ENCODE results near the gene SND1. TPM values are rescaled to one million over a fixed set of nuclear protein-coding genes. Genes with fewer than 3 reads are reported as not detected.

SND1 gene
- total RNA-seq, 2 experiments from 2014 or later, result 132 to 148 TPM

GRCh38 chr7:127905491-127906330 is 253.7 kb downstream of the SND1 start:
- ATAC-seq (ENCODE audit: low read depth) (peak; percentile 95), DNase-seq (no peak)
- Mint-ChIP-seq H3K36me3 (peaks cover 22% of the 10 kb centered on the region), H3K4me1 (peaks cover 35% of the 10 kb centered on the region), H3K27ac (peak overlapping the region; percentile 3), H3K27me3 (no peaks in the 10 kb centered on the region), H3K9me3 (no peaks in the 10 kb centered on the region), H3K4me3 (no peak overlapping the region)
- POLR2A ChIA-PET, result no interaction called here

- Mint-ChIP-seq H3K36me3 (peaks cover 25% of the 10 kb centered on the region), H3K27ac (no peak overlapping the region), H3K27me3 (no peaks in the 10 kb centered on the region), H3K4me1 (peaks cover 22% of the 10 kb centered on the region), H3K4me3 (no peak overlapping the region), H3K9me3 (no peaks in the 10 kb centered on the region)
- DNase-seq (no peak), ATAC-seq (ENCODE audit: low read depth) (no peak)
- POLR2A ChIA-PET, result no interaction called here
Observed at GRCh38 chr7:127907110-127908040, 255.4 kb downstream of the SND1 start.

DNA sequence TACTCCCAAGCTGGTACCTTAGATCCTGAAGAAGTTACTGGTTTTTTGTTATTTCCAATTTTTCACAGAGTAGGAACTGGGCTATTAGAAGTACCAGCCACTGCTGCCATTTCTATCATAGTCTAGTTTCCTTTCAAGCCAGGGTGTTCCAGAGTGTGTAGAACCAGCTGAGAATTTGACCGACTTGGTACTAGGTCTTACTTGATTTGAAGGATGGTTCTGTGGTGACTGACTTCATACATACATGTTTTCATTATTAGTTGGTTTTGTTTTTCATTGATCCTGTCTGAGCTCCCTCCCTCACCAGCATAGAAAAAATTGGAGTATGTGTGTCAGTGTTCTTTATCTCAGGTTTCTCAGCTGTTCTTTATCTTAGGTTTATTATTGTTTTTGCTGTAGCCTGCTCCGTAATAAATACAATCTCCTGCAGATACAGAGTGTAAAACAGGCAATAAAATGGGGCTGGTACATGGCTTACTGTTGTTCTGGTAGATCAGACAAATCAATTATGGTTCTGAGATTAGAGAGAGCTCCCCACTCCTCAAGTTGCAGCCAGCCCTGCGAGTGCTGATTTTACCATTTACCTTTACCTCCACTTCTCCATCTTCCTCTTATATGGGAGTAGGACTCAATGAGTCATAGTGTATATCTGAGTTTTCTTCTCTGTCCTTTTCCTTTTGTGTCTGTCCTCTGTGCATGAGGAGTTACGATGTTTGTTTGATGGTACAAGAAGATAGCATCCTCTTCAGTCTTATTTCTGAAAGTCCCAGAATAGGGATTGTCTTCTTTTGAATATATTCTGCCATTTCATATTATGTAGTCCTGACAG is 256.6 kb downstream of the SND1 start:
- Mint-ChIP-seq H3K4me1 (peaks cover 22% of the 10 kb centered on the region), H3K27me3 (no peaks in the 10 kb centered on the region), H3K9me3 (no peaks in the 10 kb centered on the region), H3K4me3 (no peak overlapping the region), H3K36me3 (peaks cover 25% of the 10 kb centered on the region), H3K27ac (no peak overlapping the region)
- DNase-seq (no peak), ATAC-seq (ENCODE audit: low read depth) (no peak)
- POLR2A ChIA-PET, result no interaction called here

DNA sequence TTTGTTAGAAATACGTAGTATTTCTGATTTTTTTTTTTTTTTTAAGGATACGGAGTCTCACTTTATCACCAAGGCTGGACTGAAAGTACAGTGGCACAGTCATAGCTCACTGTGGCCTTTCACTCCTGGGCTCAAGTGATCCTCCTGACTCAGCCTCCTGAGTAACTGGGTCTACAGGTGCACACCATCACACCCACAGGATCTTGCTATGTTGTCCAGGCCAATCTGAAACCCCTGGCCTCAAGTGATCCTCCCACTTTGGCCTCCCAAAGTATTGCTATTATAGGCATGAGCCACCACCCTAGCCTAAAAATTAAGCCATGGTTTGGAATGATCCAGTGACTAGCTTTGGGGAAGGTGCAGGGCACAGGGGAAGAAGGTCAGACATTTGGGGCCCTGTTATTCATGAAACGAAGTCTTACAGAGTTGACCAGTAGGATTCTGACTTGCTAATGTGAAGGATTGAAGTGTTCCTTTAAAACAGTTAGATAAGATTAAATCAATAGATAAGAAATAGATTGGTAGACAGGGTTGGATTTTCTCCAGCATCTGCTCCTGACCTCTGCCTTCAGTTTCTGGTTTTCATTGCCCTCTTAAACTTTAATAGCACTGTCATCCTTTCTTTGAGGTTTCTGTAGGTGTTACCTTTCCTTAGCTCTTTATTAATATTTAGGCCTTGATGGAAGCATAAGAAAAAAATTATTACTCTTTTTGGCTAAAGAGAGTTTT is 257.6 kb downstream of the SND1 start:
- H3K27me3 Mint-ChIP-seq, result no peaks in the 10 kb centered on the region
- peaks cover 25% of the 10 kb centered on the region for H3K36me3 Mint-ChIP-seq
- no peak overlapping the region for H3K27ac Mint-ChIP-seq
- POLR2A ChIA-PET, result no interaction called here
- no peak for DNase-seq
- H3K4me1 Mint-ChIP-seq, result peaks cover 22% of the 10 kb centered on the region
- no peak for ATAC-seq (ENCODE audit: low read depth)
- no peaks in the 10 kb centered on the region for H3K9me3 Mint-ChIP-seq
- H3K4me3 Mint-ChIP-seq, result no peak overlapping the region

DNA sequence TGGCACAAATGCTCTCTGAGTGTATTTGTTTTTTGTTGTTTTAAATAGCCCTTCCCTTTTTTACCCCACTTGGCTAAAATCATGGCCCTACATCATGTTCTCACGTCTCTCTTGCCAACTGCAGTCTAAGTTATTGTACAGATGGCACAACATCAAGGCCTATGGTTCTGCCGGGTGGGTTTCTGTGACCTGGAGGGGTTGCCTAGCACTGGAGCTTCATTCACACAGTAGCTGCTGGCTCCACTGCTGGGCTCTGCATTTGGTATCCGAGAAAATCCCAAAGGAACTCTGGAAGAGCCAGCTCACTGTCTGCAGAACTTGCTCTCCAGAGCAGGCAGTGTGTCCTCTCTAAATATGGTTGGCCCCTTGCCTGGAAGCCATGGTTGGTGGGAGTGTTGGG is 258.7 kb downstream of the SND1 start:
- no peak for ATAC-seq (ENCODE audit: low read depth)
- no peak overlapping the region for H3K4me3 Mint-ChIP-seq
- H3K27ac Mint-ChIP-seq, result no peak overlapping the region
- H3K36me3 Mint-ChIP-seq, result peaks cover 25% of the 10 kb centered on the region
- H3K9me3 Mint-ChIP-seq, result no peaks in the 10 kb centered on the region
- POLR2A ChIA-PET, result no interaction called here
- no peaks in the 10 kb centered on the region for H3K27me3 Mint-ChIP-seq
- H3K4me1 Mint-ChIP-seq, result peaks cover 18% of the 10 kb centered on the region
- no peak for DNase-seq

DNA sequence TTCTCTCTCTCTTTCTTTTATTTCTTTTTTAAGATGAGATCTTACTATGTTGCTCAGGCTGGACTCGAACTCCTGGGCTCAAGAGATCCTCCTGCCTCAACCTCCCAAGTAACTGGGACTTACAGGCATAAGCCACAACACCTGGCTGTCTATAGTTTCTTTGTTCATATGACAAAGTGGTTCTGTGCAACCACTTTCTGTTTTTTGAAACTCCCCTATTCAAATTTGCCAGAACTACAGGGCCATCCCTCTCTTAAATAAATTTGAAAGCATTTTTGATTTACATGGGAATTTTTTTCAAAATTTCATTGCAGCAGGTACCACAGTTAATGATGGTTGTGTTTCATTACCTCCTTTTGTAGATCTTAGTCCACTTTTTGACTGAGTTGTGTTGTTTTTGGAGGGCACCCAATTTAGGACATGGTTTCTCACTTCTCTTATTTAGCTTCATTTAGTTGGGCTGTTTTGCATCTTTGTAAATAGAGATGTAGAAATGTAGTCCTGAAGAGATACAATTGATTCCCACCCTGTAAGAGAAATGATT is 260.0 kb downstream of the SND1 start:
- H3K27ac Mint-ChIP-seq, result no peak overlapping the region
- no peak overlapping the region for H3K4me3 Mint-ChIP-seq
- ATAC-seq (ENCODE audit: low read depth), result no peak
- H3K36me3 Mint-ChIP-seq, result peaks cover 24% of the 10 kb centered on the region
- H3K27me3 Mint-ChIP-seq, result no peaks in the 10 kb centered on the region
- no peaks in the 10 kb centered on the region for H3K9me3 Mint-ChIP-seq
- POLR2A ChIA-PET, result no interaction called here
- DNase-seq, result no peak
- peaks cover 8% of the 10 kb centered on the region for H3K4me1 Mint-ChIP-seq

DNA sequence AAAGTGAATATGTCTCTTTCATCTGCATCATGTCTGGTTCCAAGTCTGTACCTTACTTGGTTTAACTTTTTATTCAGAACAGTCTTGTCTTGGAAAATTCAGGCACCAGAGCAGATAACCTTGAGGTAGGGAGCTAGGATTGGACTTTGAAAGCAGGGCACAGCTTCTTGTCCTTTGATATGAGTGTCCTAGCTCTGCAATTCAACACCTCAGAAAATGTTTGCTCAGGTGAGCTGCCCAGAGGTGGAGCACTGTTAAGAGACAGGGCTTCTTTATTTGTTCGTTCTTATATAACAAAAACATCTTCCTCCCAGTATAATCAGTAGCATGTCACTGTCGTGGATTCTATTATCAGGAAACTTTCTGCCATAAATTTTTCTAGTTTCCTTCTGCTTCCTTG is 260.9 kb downstream of the SND1 start:
- no peak for DNase-seq
- no peak overlapping the region for H3K27ac Mint-ChIP-seq
- no peak for ATAC-seq (ENCODE audit: low read depth)
- no peaks in the 10 kb centered on the region for H3K9me3 Mint-ChIP-seq
- H3K27me3 Mint-ChIP-seq, result no peaks in the 10 kb centered on the region
- POLR2A ChIA-PET, result no interaction called here
- H3K4me1 Mint-ChIP-seq, result peaks cover 2% of the 10 kb centered on the region
- H3K4me3 Mint-ChIP-seq, result no peak overlapping the region
- peaks cover 17% of the 10 kb centered on the region for H3K36me3 Mint-ChIP-seq

- Mint-ChIP-seq H3K27me3 (no peaks in the 10 kb centered on the region), H3K4me1 (peaks cover 2% of the 10 kb centered on the region), H3K36me3 (peaks cover 12% of the 10 kb centered on the region), H3K4me3 (no peak overlapping the region), H3K9me3 (no peaks in the 10 kb centered on the region), H3K27ac (no peak overlapping the region)
- POLR2A ChIA-PET, result no interaction called here
- DNase-seq, result no peak
- no peak for ATAC-seq (ENCODE audit: low read depth)
Observed at GRCh38 chr7:127913686-127914085, 261.7 kb downstream of the SND1 start.

GRCh38 chr7:127914693-127915092 is 262.7 kb downstream of the SND1 start:
- ATAC-seq (ENCODE audit: low read depth) (no peak), DNase-seq (no peak)
- no peaks in the 10 kb centered on the region for H3K27me3 Mint-ChIP-seq
- H3K4me3 Mint-ChIP-seq, result no peak overlapping the region
- no peaks in the 10 kb centered on the region for H3K9me3 Mint-ChIP-seq
- no peaks in the 10 kb centered on the region for H3K4me1 Mint-ChIP-seq
- H3K36me3 Mint-ChIP-seq, result peaks cover 6% of the 10 kb centered on the region
- POLR2A ChIA-PET, result no interaction called here
- no peak overlapping the region for H3K27ac Mint-ChIP-seq

DNA sequence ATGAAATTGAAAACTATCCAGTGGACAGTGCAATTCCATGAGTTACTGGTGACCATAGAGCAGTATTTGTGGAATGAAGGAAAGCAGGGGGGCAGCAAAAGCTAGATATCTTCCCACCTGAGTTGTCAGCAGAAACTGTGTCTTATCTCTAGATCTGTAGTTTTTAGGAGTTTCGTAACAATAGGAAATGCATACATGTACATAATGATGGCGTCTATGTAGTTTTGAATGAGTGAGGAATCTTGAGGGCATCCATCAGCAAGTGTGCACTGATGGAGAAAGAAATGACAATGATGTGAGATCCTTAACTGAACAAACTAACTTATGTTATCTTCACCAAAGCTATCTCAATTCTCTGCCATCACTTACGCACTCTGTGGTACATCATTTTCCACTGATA is 264.7 kb downstream of the SND1 start:
- Mint-ChIP-seq H3K36me3 (peaks cover 2% of the 10 kb centered on the region), H3K4me1 (peaks cover 7% of the 10 kb centered on the region), H3K27ac (no peak overlapping the region), H3K27me3 (no peaks in the 10 kb centered on the region), H3K9me3 (no peaks in the 10 kb centered on the region), H3K4me3 (no peak overlapping the region)
- POLR2A ChIA-PET, result no interaction called here
- DNase-seq (no peak), ATAC-seq (ENCODE audit: low read depth) (no peak)

- H3K9me3 Mint-ChIP-seq, result no peaks in the 10 kb centered on the region
- H3K27me3 Mint-ChIP-seq, result no peaks in the 10 kb centered on the region
- no peak overlapping the region for H3K27ac Mint-ChIP-seq
- H3K4me1 Mint-ChIP-seq, result peaks cover 7% of the 10 kb centered on the region
- ATAC-seq (ENCODE audit: low read depth), result no peak
- no peak overlapping the region for H3K4me3 Mint-ChIP-seq
- DNase-seq, result no peak
- peaks cover 1% of the 10 kb centered on the region for H3K36me3 Mint-ChIP-seq
- POLR2A ChIA-PET, result no interaction called here
Observed at GRCh38 chr7:127918130-127918529, 266.1 kb downstream of the SND1 start.

DNA sequence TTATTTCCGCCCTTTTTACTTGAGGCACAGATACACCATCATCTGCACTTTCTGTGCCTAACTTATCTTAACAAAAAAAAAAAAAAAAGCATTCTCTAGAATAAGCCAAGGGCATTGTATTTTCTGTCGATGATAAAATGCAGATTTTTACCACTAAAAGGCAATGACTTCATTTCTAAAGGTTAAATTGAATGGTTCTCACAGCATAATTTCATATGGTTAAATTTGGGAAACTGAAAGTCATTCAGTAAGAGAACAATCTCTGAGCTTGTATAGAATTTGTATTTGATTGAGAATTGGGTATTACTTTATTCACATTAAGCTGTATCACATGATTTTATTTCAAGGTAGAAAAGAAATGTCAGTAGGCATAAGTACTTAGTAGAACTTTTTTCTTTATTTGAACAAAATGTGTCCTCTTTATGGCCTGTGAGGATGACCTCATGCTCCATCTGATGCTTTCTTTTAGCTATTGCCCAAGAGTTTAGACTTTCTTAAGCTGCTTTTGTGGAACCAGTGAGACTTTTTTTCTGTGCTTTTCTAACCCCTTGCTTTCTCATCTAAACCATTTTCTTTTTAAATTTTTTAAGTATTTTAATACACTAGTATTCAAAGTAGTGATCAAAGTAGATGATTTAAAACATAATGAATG is 268.9 kb downstream of the SND1 start:
- ATAC-seq (ENCODE audit: low read depth) (no peak), DNase-seq (no peak)
- no peaks in the 10 kb centered on the region for H3K27me3 Mint-ChIP-seq
- H3K27ac Mint-ChIP-seq, result no peak overlapping the region
- no peaks in the 10 kb centered on the region for H3K9me3 Mint-ChIP-seq
- peaks cover 7% of the 10 kb centered on the region for H3K4me1 Mint-ChIP-seq
- H3K36me3 Mint-ChIP-seq, result peaks cover 1% of the 10 kb centered on the region
- no peak overlapping the region for H3K4me3 Mint-ChIP-seq
- POLR2A ChIA-PET, result interaction anchor here (0.9 kb wide), 1 partner anchor 18 kb away, joined by 3 read pairs; no protein-coding TSS in a partner anchor
